HG03039 (cell line): ENCODE measurements around the gene GRB10.
"Not testable (repeated sequence)": the region's sequence is repeated elsewhere in the genome, so short reads cannot be mapped to it uniquely, and the experiment has no call there.

ENCODE experiments used
- ATAC-seq: cut with Tn5 transposase; IDR thresholded peaks from one replicate; pipeline ENCODE4 v1.9.1; 2021; ENCODE audit warnings: mild to moderate bottlenecking, moderate library complexity; ENCODE audit not compliant: unreplicated experiment

GRB10 gene

DNA sequence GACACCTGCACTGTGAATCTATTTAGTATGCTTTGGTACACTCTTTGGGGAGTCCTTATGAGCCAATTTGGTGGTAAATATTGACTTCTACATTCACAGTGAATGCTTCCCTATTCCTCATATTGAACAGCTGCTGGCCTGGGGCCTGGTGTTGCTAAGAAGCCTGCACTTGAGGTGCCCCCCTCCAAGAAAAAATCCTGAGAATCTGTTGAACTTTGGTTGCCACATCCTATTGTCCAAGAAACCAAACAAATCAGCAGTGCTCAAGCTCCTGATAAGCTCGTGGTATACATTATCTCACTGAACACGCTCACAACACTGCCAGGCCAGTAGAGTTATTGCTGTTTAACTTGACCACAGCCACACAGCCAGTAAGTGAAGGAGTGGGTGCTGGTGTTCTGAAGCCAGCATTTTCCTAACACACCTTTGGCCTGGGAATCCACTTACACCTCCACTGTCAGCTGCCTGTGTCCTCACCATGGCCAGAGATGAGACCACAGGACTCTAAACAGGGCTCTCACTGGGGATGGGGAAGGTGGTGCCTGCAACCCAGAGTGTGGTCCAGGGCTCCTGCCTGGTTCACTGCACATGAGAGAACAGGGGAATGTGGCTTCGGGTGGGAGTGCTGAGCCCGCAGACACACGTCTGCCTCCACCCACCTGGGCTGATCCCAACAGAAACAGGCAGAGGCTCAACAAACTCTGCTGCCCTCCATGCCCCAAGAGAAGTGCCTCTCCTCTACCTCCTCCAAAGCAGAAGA lies 224.2 kb downstream of the GRB10 start:
- no peak for ATAC-seq

DNA sequence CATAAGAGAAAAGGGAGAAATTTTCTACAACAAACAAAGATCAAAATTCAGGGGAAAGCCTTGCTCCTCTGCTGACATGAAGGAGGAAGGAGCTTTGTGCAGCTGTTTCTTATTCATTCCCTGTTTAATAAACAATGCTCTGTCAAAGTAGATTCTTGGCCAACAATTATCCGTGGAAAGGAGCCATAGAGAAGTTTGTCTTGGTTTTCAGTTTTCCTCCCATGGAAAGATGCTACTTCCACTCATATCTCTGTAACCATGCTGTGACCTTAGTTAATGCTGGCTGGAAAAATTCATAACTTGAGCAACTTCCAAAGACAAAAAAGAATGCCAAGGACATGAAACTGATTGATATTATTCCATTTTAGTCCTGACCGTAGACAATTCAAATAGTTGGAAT lies 225.6 kb downstream of the GRB10 start:
- no peak for ATAC-seq

DNA sequence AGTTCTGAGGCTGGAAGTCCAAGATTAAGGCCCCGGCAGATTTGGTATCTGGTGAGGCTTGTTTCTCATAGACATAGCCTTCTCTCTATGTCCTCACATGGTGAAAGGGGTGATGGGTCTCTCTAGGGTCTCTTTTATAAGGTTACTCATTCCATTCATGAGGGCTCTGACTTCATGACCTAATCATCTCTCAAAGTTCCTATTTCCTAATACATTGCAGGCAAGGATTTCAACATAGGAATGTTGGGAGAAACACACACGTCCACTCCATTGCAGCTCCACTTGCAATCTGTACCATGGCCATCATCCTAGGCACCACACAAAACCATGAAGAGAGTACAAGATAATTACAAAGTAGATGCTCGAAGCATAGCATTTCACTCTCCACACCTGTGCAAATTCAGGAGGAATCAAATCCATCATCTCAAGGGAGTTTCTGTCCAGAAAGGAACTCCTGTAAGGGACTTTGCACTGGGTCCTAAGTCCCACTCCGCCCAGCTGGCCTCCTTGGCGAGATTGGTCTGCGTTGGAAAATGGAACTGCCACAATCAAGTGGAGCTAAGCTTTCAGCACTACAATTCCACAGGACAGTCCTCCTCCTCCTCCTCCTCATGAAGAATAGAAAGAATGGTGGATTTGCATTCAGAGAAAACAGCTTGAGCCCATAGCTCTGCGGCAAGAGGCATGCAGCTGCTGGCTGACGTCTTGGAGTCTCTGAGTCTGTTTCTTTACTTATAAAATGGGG lies 226.3 kb downstream of the GRB10 start:
- no peak for ATAC-seq

DNA sequence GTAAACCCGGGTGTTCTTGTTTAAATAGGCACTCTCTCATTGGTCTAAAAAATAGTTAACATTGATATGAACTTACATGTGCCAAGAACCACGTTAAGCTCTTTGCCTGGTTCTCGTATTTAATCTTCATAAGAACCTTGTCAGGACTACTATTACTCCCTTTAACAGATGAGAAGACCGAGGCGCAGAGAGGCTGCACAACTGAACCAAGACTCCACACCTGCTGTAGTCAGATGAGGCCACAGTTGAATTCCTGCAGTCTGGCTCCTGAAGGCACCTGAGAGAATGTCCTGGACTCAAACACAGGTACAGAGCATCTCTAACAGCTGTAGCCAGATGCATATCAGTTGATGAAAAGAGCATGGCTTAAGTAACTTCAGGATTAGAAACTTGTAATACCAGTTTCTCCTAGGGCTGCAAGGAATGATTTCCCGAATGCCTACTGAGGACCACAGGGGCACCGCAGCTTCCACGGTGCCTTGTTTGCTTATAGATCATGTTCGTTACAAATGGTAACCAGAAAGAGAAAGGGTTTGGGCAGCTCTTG lies 227.0 kb downstream of the GRB10 start:
- no peak for ATAC-seq

DNA sequence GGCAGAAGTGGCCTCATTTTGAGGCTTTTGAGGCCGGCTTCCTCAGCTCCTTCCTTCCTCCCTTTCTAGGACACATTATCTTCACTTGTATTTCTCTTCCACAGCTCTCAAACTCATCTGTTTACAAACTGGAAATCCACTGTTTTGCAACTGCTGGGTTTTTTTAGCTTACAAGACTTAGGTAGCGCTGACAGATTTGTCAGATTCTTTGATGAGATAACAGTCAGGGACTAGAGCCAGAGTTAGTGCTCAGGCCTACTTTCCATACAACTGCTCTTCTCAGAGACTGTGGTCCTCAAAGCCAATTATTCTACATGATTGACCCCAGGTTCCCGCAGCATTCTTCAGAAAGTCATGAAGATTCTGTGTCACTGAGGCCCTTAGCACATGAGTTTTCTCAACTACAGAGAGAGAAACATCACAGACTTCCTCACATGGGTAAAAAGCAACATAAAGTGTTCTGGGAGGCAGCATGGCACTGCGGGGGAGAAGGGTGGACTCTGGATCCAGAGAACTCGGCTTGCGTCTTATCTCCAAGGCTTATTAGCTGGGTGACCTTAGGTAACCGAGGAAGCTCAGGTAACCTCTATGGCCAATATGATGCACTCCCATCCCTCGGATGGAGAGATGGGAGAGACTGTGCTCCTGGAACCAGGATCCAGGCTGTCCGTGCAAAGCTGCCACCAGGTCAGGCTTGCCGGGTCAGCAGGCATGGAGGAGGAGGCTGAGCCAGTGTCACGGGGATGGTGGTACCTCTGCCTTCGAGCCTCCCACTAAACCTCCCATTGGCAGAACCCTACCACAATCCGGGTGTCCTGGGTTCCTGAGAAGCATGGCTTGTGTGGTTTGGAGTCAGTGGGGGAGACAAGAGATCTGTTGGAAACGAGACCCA lies 228.0 kb downstream of the GRB10 start:
- no peak for ATAC-seq

DNA sequence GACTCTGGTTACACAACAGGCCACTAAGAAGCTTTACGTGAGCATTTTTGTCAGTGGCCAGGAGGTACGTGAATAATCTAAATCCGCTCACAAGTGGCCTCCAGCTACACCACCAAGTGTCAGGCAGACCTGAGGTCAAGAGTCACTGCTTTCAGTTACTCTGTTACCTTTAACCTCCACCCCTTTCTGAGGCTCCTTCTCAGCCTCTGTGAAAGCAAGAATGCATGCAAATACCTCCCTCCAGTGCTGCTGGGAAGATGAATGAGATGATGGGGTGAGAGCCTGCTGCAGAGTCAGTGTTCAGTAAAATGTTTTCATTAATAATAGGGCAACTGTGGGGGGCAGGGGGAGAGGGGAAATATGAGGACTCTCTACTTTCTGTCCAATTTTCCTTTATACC lies 228.7 kb downstream of the GRB10 start:
- ATAC-seq, result no peak

DNA sequence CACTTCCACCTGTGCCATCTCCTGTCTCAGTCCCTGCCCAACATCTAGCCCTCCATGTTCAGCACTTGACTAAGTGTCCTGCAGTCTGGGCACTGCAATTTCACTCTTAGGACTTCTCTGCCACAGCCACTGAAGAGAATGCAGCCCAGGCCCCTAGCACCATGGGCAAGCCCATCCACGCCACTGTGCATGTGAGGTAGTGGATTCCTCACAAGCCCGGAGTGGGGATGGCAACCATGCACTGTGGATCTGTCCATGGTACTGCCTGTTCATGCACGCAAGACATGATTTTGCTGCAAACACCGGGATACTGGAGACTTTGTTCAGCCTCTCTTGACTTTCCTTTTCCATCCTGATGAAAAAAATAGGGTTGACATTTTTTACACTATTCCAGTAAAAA lies 229.8 kb downstream of the GRB10 start:
- no peak for ATAC-seq

DNA sequence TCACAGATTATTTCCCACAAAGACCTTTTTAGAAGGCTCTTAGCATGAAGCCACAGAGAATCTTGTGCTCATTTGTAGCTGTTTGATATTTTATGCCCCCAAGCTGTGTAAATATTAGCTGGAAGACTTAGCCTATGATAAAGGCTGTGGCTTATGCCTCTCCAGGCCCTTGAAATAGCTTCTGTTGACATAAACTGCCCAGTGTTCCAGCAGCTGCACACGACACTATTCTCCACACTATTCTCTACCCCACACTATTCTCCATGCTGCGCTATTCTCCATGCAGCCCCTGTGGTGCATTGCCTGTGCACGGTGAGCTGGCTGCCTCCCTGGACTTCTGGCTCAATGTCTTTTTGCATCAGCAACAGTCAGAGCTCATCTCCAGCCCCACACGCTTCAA lies 230.6 kb downstream of the GRB10 start:
- ATAC-seq, result no peak

DNA sequence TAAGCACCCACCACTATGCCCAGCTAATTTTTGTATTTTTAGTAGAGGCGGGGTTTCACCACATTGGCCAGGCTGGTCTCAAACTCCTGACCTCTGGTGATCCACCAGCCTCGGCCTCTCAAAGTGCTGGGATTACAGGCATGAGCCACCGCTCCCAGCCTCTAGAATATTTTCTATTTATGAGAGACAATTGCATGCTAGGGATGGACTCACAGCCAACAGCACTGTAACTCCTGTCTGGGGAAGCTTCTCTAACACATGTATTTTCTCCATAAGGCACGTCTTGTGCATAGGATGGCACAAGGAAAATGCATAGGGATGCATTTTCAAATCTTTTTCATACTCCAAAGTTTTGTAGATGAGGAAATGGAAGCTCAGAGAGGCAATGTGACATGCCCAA lies 237.1 kb downstream of the GRB10 start:
- ATAC-seq, result not testable (repeated sequence)

DNA sequence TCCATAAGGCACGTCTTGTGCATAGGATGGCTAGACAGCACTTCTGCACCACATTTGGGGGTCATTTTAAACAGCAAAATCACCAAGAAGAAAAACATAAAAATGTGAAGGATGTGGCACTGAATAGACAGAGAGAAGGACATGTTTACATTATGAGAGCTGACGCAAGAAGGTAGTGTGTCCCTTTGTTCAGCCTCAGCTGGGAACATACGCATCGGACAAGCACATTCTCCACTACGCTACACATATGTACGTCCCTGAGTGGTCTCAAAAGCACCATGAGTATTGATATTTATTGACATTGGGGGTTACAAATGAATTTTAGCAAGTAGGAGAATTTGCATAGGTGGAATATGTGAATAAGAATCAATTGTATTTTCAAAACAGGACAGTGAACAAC lies 237.7 kb downstream of the GRB10 start:
- ATAC-seq, result no peak

DNA sequence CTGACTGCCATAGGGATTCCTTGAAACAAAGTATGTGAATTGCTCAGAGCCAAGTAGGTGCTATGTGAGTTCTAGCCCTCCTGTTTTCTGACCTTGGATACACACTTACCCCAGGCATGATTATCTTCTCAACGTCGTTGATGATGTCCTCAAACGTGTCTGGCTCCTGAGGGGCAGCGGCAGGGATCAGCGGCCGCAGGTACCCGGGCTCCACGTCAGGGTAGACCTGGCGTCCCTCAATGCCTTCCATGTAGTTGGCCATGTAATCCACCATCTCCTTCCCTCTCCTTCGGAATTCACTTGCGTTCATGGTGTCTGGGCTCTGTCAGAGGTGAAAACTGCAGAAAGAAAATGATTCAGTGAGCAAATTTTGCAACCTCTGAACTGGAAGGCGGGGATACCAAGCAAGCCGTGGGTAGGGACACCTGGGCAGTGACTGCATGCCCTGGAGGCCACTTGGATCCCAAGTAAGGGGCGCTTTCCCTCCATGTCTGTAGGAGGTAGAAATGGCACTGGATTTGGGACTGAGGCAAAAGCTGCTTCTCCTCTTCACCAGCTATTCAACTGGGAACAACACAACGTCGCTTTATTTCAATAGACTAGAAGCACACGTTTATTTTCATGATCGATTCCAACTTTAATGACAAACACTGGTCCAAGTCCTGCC lies 238.8 kb downstream of the GRB10 start:
- ATAC-seq, result no peak

DNA sequence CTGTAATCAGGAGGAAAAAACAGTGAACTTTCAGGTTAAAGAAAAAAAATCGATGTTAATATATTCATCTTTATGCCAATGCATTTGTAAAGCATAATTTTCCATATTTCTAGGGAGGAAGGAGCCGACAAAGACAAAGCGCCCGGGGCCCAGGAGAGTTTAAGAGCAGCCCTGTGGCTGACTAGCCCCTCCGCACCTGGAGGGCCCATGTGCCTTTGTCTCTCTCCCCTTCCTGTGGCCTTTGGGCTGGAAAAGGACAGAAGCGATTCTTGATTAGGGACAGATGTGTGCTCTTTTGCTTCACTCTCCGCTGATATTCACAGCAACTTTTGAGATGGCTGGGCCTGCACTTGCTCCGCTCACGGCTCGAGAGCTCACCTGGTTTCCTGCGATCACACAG lies 240.6 kb downstream of the GRB10 start:
- ATAC-seq, result no peak

DNA sequence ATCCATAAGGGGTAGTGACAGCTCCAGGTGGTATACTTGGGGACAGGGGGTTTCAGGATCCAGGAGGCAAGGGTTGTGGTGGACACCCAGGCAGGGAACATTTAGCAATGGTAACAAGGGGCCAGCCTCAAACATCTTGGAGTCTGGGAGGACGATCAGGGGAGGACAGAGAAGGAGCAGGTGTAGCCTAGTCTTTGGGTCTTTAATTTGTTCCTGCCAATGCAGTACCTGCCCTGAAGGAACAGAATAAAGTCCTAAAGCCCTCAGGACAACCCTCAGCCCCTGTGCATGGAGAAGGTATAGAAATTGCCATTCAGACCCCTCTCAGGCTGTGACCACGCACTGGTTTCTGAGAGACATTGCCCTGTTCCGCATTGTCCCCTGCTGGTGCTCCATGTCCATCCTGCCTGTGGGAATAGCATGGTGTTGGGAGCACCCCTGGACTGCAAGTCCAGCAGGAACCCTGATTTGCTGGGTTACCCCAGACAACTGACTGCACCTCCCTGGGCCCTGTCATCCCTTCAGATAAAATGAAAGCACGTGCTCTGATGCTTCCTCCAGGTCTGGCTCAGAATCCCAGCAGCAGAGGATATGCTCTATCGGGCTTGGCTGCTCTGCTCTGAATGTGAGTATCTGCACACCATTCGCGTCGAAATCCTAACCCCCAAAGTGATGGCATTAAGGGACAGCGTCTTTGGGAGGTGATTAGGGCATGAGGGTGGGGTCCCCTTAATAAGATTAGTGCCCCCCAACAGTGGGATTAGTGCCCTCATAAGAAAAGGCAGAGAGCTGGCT lies 241.7 kb downstream of the GRB10 start:
- no peak for ATAC-seq
